Loucy (cell line): Measurements from ENCODE around the gene CCDC40.

Experiments used
- H2AFZ ChIP-seq: fragments of 200-600 bp; sonication (generic); 2 replicates; pipeline ENCODE4 v1.6.0; 2016; ENCODE audit warnings: antibody characterized with exemption, mild to moderate bottlenecking, low read length, moderate library complexity
- H3F3A ChIP-seq: fragments of 200-600 bp; 2 replicates; pipeline ENCODE4 v1.6.0; 2016; ENCODE audit warnings: antibody characterized with exemption, low read depth, mild to moderate bottlenecking
- H3K27me3 ChIP-seq: fragments of 200-600 bp; sonication (generic); 2 replicates; pipeline ENCODE4 v1.6.1; 2014; ENCODE audit warnings: low read length, mild to moderate bottlenecking; ENCODE audit not compliant: insufficient read depth, poor library complexity, severe bottlenecking
- H3K36me3 ChIP-seq: fragments of 200-600 bp; sonication (generic); 2 replicates; pipeline ENCODE4 v1.6.1; 2016; ENCODE audit warnings: low read length; ENCODE audit not compliant: insufficient read depth
- H3K4me1 ChIP-seq: fragments of 200-600 bp; sonication (generic); 2 replicates; pipeline ENCODE4 v1.5.1; 2014; ENCODE audit warnings: low read length, mild to moderate bottlenecking; ENCODE audit not compliant: insufficient read depth, poor library complexity, severe bottlenecking
- H3K4me2 ChIP-seq: fragments of 200-600 bp; sonication (generic); 2 replicates; pipeline ENCODE4 v1.6.0; 2014; ENCODE audit warnings: antibody characterized with exemption, low read length, low read depth, mild to moderate bottlenecking; ENCODE audit not compliant: poor library complexity, severe bottlenecking
- H3K4me3 ChIP-seq: fragments of 200-600 bp; sonication (generic); 2 replicates; pipeline ENCODE4 v1.5.1; 2014; ENCODE audit warnings: low read length, mild to moderate bottlenecking, mixed read lengths; ENCODE audit not compliant: poor library complexity, severe bottlenecking
- H3K79me2 ChIP-seq: fragments of 200-600 bp; sonication (generic); 2 replicates; pipeline ENCODE4 v1.6.1; 2014; ENCODE audit warnings: low read length; ENCODE audit not compliant: insufficient read depth
- H3K9ac ChIP-seq: fragments of 200-600 bp; sonication (generic); 2 replicates; pipeline ENCODE4 v1.6.0; 2014; ENCODE audit warnings: mild to moderate bottlenecking, low read depth, low read length, moderate library complexity; ENCODE audit not compliant: poor library complexity, severe bottlenecking
- H3K9me2 ChIP-seq: fragments of 200-600 bp; sonication (generic); replicated peaks from 2 replicates; pipeline ENCODE4 v1.6.1; 2016; ENCODE audit warnings: low read depth, low read length, mixed read lengths
- H3K9me3 ChIP-seq: fragments of 200-600 bp; sonication (generic); 2 replicates; pipeline ENCODE4 v1.6.1; 2014; ENCODE audit warnings: mild to moderate bottlenecking, antibody characterized with exemption, low read length, low read depth; ENCODE audit not compliant: insufficient read depth
- H4K20me1 ChIP-seq: fragments of 200-600 bp; sonication (generic); 2 replicates; pipeline ENCODE4 v1.6.0; 2014; ENCODE audit warnings: antibody characterized with exemption, low read length, mild to moderate bottlenecking; ENCODE audit not compliant: insufficient read depth, poor library complexity, severe bottlenecking
- EZH2phosphoT487 ChIP-seq: fragments of 200-600 bp; IDR thresholded peaks from 2 replicates; pipeline ENCODE4 v1.6.1; 2018; ENCODE audit warnings: antibody characterized with exemption, mild to moderate bottlenecking, moderate library complexity, borderline replicate concordance
- TF ChIP-seq, protein P1 (sequence below): fragments of 200-600 bp; sonication (generic); conservative IDR thresholded peaks from 2 replicates; pipeline ENCODE4 v1.5.1; 2014; ENCODE audit warnings: mild to moderate bottlenecking, antibody characterized with exemption, low read length

The CCDC40 gene

DNA sequence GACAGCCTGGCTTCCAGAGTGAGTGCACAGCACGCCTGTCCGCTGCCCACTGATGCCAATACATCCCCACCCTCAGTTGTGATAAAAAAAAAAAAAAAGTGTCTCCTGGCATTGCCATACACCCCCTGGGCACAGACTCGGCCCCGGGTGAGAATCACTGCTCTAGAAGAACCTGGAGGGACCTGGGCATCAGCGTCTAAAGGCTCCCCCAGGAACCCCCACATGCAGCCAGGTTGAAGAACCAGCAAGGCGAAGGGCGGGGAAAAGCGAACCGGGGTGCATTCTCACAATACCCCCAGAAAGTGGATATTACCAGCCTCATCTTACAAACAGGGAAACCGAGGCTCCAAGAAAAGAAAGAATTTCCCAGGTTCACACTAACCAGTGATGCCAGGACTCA lies 28.5 kb upstream of the CCDC40 start:
- Histone ChIP-seq H3F3A (no peaks in the 10 kb centered on the region), H3K4me2 (no peak overlapping the region), H3K4me3 (no peak overlapping the region), H4K20me1 (no peaks in the 10 kb centered on the region), H3K9me3 (no peaks in the 10 kb centered on the region), H3K36me3 (no peaks in the 10 kb centered on the region), H3K4me1 (peaks cover 11% of the 10 kb centered on the region), H2AFZ (no peak overlapping the region), H3K79me2 (no peaks in the 10 kb centered on the region), H3K9ac (no peak overlapping the region), H3K27me3 (no peaks in the 10 kb centered on the region), H3K9me2 (no peaks in the 10 kb centered on the region)
- no peak for TF ChIP-seq EZH2phosphoT487

DNA sequence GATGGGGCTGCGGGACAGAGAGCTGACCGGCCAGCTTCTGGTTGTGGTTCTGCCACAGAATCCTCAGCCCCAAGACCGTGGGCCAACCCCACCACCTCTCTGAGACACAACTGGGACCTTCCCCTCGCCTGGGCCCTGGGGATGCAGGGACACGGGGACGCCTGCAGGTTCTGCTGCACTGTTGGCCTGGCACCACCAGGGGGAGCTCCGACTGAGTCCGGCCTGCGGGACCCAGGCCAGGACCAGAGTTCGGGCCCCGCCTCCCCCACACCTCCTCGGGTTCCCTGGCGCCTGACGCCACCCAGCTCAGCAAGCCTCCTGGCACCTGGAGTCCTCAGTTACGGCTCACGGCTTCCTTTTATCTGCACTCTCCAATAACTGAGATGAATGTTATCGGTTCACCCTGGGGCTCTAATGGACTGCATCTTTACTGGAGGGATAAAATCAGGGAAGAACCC lies 28.0 kb upstream of the CCDC40 start:
- H3K4me2 ChIP-seq: no peak overlapping the region

DNA sequence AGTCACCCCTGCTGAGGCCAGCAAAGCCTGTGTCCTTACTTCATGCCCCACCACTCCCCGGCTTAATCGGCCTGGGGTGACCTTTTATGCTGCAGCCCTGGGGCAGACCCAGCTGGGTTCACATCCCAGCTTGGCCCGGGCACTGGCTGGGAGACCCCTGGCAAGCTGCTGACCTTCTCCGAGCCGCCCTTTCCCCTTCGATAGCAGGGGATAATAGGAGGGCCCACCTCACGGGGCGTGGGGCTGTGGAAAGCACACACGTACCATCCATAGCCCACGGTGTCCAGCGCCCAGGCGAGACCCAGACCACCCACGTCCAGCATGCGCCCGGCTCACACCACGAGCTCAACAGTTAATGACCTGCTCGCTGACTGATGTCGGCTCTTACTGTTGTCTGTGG lies 27.6 kb upstream of the CCDC40 start:
- Histone ChIP-seq H3K9me2 (no peaks in the 10 kb centered on the region), H3K4me1 (peaks cover 8% of the 10 kb centered on the region), H3K9ac (no peak overlapping the region), H4K20me1 (no peaks in the 10 kb centered on the region), H3K4me2 (no peak overlapping the region), H3K79me2 (no peaks in the 10 kb centered on the region), H3K9me3 (no peaks in the 10 kb centered on the region), H3K36me3 (no peaks in the 10 kb centered on the region), H3K27me3 (no peaks in the 10 kb centered on the region), H2AFZ (no peak overlapping the region), H3F3A (no peaks in the 10 kb centered on the region), H3K4me3 (no peak overlapping the region)
- no peak for TF ChIP-seq EZH2phosphoT487
- TF ChIP-seq, protein P1, sequence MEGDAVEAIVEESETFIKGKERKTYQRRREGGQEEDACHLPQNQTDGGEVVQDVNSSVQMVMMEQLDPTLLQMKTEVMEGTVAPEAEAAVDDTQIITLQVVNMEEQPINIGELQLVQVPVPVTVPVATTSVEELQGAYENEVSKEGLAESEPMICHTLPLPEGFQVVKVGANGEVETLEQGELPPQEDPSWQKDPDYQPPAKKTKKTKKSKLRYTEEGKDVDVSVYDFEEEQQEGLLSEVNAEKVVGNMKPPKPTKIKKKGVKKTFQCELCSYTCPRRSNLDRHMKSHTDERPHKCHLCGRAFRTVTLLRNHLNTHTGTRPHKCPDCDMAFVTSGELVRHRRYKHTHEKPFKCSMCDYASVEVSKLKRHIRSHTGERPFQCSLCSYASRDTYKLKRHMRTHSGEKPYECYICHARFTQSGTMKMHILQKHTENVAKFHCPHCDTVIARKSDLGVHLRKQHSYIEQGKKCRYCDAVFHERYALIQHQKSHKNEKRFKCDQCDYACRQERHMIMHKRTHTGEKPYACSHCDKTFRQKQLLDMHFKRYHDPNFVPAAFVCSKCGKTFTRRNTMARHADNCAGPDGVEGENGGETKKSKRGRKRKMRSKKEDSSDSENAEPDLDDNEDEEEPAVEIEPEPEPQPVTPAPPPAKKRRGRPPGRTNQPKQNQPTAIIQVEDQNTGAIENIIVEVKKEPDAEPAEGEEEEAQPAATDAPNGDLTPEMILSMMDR: no peak

More for the DNA sequence above, 28.0 kb upstream of the CCDC40 start:
- Histone ChIP-seq H4K20me1 (no peaks in the 10 kb centered on the region), H3K79me2 (no peaks in the 10 kb centered on the region), H3K9me3 (no peaks in the 10 kb centered on the region), H3K9me2 (no peaks in the 10 kb centered on the region), H3K36me3 (no peaks in the 10 kb centered on the region), H2AFZ (no peak overlapping the region), H3K9ac (no peak overlapping the region), H3K4me1 (peaks cover 11% of the 10 kb centered on the region), H3K27me3 (no peaks in the 10 kb centered on the region), H3F3A (no peaks in the 10 kb centered on the region), H3K4me3 (no peak overlapping the region)
- TF ChIP-seq EZH2phosphoT487: no peak
- TF ChIP-seq, protein P1: peak; percentile 87
